GM12892 (cell line): ENCODE measurements around the gene GFY.

ENCODE experiments used
- POLR2A ChIP-seq: IDR thresholded peaks from 2 replicates; pipeline ENCODE4 v1.6.1; 2011; ENCODE audit warnings: low read depth, low read length, control low read depth
- POLR2AphosphoS5 ChIP-seq: IDR thresholded peaks from 2 replicates; pipeline ENCODE4 v1.6.1; 2011; ENCODE audit warnings: low read depth, low read length, control low read depth

DNA sequence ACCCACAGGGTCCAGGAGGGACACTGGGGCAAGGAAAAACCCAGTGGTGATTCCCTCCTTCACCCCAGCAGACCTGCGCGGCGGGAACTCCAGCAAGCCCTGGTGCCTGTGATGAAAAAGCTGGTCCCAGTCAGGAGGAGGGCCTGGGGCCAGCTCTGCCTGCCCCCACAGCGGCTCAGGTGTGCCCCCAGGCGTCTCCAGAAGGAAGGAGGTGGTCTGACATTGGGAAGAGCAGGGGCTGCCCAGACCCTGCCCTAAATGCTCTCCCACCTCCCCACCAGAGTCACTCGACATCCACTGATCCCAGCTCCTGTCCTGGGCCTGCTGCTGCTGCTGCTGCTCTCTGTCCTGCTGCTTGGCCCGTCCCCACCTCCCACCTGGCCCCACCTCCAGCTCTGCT is 8.1 kb upstream of the GFY start:
- no peak for TF ChIP-seq POLR2A
- no peak for TF ChIP-seq POLR2AphosphoS5
